ENCODE measurements around the gene CNIH4.
"Not testable (repeated sequence)": the region's sequence is repeated elsewhere in the genome, so short reads cannot be mapped to it uniquely, and the experiment has no call there.

The CNIH4 gene

DNA sequence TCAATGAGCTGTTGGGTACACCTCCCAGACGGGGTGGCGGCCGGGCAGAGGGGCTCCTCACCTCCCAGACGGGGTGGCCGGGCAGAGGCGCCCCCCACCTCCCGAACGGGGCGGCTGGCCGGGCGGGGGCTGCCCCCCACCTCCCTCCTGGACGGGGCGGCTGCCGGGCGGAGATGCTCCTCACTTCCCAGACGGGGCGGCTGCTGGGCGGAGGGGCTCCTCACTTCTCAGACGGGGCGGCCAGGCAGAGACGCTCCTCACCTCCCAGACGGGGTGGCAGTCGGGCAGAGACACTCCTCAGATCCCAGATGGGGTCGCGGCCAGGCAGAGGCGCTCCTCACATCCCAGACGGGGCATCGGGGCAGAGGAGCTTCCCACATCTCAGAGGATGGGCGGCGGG lies 7.0 kb upstream of the CNIH4 start:
- not testable (repeated sequence) for DNase-seq

DNA sequence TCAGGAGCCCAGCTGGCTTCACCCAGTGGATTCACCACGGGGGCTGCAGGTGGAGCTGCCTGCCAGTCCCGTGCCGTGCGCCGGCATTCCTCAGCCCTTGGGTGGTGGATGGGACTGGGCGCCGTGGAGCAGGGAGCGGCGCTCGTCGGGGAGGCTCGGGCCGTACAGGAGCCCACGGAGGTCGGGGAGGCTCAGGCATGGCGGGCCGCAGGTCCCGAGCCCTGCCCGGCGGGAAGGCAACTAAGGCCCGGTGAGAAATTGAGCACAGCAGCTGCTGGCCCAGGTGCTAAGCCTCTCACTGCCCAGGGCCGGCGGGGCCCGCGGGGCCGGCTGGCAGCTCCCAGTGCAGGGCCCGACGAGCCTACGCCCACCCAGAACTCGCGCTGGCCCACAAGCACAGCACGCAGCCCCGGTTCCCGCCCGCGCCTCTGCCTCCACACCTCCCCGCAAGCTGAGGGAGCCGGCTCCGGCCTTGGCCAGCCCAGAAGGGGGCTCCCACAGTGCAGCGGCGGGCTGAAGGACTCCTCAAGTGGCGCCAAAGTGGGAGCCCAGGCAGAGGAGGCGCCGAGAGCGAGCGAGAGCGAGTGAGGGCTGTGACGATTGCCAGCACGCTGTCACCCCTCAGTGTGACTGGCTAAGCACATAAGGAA lies 4.1 kb upstream of the CNIH4 start:
- not testable (repeated sequence) for DNase-seq

DNA sequence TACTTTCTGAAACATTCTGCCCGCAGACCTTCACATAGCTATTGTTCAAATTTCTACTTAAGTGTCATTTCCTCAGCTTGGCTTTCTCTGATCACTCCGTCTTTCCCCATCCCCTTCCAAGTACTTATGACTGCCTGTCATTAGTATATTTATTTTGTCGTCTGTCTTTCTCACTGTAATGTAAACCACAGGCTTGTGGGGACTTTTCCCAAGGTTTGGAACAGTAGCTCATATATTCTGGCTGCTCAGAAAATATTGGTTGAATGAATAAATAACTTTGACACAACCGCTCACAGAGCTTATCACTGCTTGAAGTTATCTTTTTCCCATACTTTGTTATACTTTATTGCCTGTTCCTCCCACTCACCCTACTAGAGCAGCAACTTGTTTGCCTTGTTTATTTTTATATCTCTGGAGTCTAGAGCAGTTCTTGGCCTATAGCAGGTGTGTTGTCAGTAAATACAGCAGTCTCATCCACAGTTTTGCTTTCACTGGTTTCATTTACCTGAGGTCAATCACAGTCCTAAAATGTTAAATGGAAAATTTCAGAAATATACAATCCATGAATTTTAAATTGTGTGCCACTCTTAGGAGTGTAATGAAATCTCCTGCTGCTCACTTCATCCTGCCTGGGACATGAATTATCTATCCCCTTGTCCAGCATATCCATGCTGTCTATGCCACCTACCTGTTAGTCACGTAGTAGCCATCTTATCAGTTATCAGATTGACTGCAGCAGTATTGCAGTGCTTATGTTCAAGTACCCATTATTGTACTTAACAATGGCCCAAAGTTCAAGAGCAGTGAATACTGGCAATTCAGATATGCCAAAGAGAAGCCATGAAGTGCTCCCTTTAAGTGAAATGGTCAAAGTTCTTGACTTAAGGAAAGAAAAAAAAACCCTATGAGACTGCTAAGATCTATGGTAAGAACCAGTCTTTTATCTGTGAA lies 2.4 kb upstream of the CNIH4 start:
- no peak for DNase-seq

DNA sequence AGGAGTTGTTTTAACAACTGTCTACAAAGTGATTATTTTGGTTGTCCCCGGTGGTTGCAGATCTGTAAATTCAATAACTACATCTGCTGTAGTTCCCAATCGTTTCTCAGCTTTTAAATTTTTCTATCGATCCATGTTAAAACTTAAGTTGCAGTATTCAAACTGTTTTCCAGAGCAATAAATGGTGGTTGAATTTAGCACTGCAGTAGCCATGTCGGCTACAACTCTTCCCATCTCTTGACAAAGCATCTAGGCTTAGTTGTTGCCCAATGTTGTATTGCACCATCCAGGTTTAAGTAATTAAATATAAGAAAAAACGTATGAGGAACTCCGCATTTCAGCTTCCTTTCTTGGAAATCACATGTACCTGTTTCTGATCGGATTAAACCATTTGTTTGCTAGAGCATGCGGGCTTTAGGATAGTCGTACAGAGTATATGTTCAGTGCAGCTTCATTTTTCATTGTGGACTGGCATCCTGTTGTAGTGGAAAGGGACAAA lies 996 bp downstream of the CNIH4 start:
- no peak for DNase-seq

DNA sequence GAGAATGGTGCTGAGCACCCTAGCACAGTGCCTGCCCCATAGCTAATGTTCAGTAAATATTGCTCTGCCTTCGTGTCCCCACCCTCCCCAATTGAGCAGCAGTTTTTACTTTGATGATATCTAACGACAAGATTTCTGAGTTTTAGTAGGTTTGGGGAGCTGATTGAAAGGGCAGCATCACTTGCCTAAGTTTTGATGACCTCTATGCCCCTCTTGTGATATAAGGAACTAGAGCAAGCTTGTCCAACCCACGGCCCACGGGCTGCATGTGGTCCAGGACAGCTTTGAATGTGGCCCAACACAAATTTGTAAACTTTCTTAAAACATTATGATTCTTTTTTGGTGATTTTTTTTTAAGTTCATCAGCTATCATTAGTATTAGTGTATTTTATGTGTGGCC lies 1.6 kb downstream of the CNIH4 start:
- DNase-seq, result no peak

DNA sequence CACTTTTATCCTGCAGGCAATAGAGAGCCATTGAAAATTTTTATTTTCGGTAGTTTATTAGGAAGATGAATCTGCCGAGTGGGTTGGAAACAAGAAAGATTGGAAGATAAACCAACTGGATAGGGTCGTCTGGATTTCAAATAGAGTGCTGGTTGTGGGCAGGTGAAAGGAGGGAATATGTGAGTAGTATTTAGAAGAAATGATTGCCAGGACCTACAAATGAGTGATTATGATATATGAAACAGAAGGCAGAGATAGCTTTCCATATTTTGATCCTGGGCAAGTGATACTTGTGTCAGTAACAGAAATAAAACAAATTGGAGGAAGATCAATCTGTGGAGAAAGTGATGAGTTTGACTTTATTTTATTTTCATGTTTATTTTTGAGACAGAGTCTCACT lies 2.5 kb downstream of the CNIH4 start:
- DNase-seq, result no peak

DNA sequence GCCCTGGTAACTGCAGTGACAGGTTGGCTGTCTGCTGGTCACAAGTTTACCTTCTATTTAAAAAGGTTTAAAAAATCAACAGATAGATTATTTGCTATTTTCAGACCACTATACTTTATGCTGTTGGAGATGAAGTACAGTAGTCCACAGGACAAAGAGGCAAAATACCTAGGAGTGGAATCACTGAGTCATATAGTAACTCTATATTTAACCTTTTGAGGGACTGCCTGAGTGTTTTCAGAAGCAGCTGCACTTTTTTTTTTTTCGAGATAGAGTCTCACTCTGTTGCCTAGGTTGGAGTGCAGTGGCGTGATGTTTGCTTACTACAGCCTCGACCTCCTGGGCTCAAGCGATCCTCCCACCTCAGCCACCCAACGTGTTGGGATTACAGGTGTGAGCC lies 11.7 kb downstream of the CNIH4 start:
- no peak for DNase-seq

DNA sequence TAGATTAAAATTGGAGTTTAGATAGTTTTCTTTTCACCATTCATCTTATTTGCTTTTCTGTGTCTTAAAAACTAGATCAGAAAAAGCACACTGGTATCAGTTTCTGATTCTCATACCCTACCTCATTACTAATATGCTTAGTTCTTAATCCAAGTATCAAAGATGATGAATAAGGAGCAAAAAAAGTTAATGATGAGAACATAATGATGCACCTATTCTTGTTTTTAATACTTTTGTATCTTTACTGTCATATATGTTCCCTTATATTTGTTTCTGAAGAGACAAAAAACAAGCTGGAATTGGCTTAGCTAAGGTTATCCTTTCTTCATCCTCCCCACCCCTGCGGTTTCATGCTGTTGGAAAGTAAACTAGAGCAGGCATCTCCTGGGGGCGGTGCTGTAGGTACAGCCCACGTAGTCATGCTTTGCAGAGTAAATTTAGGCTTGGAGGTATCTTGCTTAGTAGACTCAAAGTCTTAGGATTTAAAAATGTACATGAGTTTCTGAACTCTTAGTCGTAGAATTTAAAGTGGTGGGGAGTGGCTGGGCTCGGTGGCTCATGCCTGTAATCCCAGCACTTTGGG lies 16.4 kb downstream of the CNIH4 start:
- no peak for DNase-seq

DNA sequence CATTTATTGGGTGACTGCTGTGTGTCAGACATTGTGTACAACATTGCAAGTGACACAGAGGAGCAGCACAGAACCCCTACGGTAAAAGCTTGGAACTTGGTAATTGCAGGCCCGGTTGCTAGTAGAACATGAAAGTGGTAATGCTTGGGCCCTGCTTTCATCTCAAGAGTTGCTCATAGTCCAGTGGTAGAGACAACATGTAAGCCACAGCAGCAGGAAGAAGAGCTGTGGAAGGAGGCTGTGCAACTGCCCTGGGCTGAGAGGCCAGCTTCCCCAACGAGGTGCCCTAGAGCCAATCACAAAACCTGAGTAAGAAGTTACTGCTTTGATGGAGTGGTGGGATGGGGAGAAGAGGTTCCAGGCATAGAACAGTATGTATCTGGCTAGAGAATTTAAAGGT lies 18.4 kb downstream of the CNIH4 start:
- DNase-seq, result no peak

DNA sequence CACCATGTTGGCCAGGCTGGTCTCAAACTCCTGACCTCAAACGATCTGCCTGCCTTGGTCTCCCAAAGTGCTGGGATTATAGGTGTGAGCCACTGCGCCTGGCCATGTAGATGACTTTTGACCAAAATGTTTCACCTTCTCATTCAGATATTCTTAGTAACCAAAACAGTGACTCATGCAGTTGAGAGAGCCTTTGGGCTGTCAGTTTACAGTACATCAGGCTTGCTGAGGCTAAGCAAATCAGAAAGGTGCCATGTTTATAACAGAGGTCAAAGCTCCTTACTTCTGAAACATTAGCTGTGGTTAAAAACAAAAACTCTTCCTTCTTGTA lies 21.0 kb downstream of the CNIH4 start:
- no peak for DNase-seq

DNA sequence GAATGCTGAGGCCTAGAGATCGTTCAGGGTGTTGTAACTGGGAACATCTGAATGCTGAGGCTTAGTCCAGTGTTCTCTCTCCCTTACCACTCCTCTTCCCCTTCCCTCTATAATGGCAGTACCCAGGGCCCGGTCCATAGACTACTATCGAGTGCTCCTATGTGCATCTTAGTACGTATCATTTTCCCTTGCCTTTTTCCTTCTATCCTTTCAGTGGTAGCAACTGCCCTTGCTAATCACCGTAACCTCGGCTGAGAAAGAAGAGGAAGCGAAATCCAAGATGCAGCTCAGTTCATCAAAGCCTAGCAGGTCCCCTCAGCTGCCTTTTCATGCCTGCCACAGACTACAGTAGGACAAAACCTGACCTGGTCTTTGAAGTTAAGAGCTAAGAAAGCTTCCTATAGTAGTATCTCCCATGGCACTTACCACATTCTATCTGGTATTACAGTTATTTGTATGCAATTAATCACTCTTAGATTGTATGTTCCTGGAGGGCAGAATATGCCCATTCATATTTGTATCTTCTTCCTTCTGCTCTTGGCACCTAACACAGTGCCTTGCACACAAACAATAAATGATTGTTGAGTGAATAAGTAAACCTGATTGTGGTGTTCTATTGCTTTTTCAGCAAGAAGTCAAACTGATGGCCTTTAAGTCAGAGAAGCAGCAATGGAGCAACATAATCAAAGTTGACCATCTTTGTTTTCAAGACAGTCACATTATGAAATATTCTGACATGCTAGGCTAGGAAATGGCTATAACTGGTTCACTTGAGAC lies 22.4 kb downstream of the CNIH4 start:
- no peak for DNase-seq

DNA sequence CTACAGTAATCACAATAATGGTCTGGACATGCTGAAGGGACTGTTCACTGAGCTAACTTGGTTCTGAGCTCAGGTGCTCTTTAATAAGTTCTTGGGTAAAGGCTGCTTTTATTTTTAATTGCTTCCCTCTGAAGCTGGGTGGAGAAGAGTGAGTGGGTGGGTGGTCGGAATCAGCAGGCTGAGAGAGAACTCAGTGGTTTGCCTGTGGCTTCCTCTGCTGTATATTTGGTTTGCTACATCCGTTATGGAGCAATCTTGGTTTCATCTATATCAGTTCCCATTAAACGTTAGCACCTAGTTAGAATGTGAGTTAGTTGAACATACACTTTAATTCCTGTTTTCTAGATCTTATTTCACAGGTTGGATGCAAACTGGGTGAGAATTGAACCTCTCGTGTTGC lies 23.3 kb downstream of the CNIH4 start:
- peak; percentile 25 for DNase-seq

DNA sequence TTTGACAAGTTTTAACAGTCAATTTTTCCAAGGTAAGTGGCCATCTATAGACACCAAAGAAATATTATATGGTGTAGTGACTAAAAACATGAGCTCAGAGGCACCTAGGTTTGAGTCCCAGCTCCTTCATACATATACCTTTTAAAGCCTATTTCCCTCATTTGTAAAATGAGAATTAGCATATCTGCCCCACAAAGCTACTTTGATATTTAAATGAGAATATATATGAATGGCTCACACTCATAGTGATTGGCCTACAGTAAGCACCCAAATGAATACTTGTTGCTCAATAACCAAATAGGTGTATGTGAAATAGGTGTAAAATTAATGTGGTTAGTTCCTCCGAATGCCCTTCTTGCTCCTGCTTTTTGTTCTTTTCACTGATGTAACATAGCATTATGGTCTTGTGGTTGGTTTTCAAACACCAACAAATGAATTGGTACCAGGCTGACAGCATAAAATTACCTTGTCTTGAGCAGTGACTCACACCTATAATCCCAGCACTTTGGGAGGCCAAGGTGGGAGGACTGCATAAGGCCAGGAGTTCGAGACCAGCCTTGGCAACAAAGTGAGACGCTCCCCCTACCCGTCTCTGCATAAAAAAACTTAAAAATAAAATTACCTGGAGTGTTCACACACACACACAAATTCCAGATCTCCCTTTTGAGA lies 25.3 kb downstream of the CNIH4 start:
- no peak for DNase-seq

DNA sequence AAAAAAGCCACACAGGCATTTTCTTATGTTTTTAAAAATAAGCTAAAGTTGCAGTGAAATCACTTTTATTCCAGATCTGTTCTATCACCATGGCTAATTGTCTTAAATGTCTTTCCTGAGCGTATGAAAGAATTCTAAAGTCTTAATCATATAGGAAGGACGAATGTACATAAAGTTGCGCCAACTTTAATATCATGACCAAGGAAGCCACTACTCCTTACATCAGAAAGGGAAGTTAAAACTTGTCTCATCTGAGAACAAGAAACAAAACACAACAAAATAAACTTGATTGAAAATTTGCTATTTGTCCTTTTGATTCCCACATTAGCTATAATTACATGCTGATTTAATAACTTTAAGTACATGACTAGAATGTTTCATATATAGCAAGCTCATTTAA lies 26.5 kb downstream of the CNIH4 start:
- DNase-seq, result no peak

DNA sequence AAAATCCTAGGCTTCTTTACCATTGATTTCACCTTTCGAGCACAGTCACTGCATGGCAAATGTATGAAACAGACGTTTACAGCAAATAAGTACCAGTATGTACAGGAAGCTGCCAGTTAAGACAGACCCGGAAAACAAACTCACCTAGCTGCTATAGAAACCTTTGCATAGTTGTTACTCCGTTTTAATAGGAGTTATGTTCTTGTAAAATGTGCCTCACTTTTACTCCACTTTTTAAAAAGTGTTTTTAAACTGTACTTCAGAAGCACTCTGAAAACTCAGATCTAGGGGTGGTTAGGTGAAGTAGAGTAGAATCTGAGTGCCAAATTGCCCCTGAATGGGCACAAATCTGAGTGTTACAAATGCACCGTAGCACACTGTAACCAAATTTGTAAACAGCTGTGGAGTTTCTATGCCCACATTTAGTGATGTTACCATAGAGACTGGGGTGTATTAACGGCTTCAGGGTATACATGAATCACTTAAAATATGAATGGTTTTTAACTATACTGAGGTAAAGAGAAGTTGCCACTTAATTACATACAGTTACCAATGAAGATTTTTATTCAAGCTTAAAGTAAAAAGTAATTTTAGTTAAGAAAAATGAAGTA lies 30.7 kb downstream of the CNIH4 start:
- DNase-seq, result no peak

DNA sequence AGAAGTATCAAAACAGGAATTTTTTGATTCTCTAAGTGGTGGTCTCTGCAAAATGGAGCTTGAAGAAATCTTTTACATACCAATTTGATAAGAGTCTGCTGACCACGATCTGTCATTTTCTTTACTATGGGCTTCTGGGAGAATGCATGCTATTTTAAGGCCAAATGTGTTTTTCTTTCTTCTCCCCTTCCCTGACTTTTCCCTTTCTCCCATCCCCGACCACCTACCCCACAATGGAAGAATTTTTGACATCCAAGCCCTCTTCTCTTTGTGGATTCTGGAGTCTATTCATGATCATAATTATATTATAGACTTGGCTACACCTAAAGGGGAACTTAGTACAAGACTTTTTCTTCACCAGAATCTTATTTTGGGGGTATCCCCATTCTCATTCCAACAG lies 31.3 kb downstream of the CNIH4 start:
- no peak for DNase-seq

DNA sequence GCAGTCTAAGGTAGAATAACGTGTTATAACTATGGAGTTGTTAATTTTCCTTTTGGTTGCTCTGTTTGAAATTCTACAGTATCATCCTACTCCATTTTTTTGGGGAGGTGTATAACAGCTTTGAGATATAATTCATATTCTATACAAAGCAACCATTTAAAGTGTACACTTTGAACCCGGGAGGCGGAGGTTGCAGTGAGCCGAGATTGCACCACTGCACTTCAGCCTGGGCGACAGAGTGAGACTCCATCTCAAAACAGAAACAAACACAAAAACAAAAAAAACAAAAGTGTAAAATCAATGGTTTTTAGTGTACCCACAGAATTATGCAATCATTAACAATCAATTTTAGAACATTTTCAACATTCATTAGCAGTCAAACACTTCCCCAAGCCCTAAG lies 33.8 kb downstream of the CNIH4 start:
- DNase-seq, result no peak

DNA sequence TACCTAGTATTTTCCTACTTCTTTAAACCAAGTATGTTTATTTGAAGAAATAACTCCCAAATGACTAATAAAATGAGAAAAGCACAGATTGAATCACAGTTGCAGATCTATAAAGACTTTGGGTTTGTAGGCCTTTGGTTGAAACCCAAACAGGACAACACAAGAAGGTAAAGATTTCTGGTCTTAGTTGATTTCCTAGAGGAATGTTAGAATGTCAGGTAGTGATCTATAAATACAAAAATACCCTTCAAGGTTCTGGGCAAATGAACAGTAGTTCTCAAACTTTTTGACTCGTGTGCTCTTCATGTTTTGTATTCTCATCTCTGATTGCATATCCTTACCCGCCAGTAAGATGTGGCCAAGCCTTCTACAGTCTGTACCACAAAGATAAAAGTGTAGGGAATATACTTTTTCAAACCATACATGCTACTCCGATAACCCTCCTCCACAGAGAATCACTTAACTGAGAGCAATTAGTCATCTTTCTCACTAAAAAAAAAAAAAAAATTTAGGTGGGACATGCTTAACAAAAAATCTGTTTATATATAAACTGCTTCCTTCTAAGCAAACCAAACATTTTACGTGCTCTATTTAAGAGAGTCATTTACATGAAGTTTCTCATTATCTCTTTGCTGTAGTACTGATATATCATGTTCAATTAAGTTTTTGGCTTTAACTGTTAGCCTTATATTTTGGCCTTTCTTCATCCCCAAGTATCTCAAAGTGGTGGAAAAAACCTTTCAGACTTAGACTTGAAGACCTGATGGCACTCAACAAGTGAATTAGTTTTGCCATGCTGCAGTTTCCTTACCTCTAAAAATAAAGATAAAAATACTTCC lies 36.0 kb downstream of the CNIH4 start:
- no peak for DNase-seq

DNA sequence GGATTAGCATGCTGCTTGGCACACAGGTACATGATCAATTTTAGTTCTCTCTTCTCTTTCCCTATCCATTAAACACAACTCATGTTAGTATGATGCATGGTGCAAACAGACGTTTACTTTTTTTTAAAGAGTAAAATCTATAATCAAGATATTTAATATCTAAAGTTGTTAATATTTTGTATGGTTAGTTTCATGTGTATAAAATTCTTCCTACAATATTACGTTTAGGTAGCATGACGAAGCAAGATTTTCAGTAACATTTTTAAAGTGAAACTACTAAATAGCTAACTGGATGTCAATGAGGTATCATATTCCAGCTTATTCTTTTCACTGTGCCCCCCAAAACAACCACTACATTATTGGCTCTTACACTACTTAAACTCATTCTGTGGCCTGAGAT lies 36.6 kb downstream of the CNIH4 start:
- no peak for DNase-seq

DNA sequence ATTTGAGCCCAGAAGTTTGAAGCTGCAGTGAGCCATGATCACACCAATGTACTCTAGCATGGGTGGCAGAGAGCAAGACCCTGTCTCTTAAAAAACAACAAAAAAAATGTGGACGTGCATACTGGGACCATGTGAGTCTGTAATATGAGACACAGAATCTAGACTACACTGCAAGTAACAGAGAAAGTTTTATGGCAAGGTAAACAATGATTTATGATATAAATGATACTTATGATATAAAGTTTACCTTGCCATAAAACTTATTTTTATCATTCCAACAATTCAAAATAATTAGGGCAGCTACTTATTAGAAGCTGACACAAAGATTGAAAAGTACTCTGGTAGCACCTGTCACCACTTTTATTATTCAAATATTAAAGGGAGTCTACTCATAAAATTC lies 43.2 kb downstream of the CNIH4 start:
- no peak for DNase-seq

DNA sequence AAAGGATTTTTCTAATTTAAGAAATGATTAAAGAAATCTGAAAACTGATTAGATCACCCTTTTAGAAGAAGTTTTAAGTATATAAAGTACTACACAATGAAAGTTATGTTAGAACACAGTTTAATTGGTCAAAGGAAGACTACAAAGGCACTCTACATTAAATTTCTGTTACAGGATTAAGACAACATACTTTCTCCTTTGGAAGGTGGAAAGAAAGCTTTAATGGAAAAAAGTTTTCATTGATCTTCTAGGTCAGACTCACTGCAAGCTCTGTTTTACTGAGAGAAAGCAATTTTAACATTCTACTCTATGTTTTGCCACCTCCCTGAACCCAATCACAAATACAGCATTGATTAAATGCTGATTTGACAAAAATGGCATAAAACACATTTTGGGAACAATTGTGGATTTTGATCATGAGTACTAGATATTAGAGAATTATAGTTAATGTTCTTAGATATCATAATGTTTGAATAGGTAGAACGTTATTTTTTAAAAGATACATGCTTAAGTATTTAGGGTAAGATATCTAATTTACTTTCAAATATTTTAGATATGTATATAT lies 45.9 kb downstream of the CNIH4 start:
- DNase-seq, result no peak
